Body of pancreas (tissue), 4 donors: ENCODE data around the gene EPHB1. TPM values are rescaled to one million over a fixed set of nuclear protein-coding genes. Genes with fewer than 3 reads are reported as not detected.

Source experiments
- ATAC-seq: fragments of 150-250 bp; one replicate; pipeline ENCODE4 v1.9.1; 2016
- DNase-seq, 4 donors: peaks; one replicate each; pipeline ENCODE4 v3.0.0-alpha.2; 2019
- H3K27ac ChIP-seq, 4 donors: fragments of 200-600 bp; sonication (generic); 1 replicate in 3 of 4; 2 replicates in 1 of 4; pipeline versions ENCODE4 v1.5.1 to v1.6.1; 2016 to 2019; ENCODE audit warnings: mild to moderate bottlenecking in 1 of 4, mixed read lengths in 1 of 4, moderate library complexity in 1 of 4
- H3K27me3 ChIP-seq, 2 donors: fragments of 200-600 bp; sonication (generic); one replicate each; pipeline ENCODE4 v1.6.0; 2016; ENCODE audit warnings: mild to moderate bottlenecking in 1 of 2
- H3K36me3 ChIP-seq, 2 donors: fragments of 200-600 bp; sonication (generic); replicated peaks in 1 of 2; 2 replicates each; pipeline ENCODE4 v1.5.1; 2016; ENCODE audit warnings: low read depth in 2 of 2; ENCODE audit not compliant: insufficient read depth in 1 of 2
- H3K4me1 ChIP-seq: fragments of 200-600 bp; sonication (generic); one replicate; pipeline ENCODE4 v1.6.0; 2016
- H3K4me3 ChIP-seq, 2 donors: fragments of 200-600 bp; sonication (generic); 1 replicate in 1 of 2; 2 replicates in 1 of 2; pipeline ENCODE4 v1.5.1; 2016 to 2019
- H3K9me3 ChIP-seq, 3 donors: fragments of 200-600 bp; sonication (generic); 1 replicate in 2 of 3; 2 replicates in 1 of 3; pipeline ENCODE4 v1.5.1; 2016
- POLR2A ChIP-seq, 3 donors: fragments of 450-650 bp; IDR thresholded peaks; one replicate each; pipeline ENCODE4 v1.6.1; 2016; ENCODE audit warnings: antibody characterized with exemption in 3 of 3, mild to moderate bottlenecking in 2 of 3
- WGBS, 2 donors: methylation state at CpG; one replicate each; pipeline ENCODE4 v1.1.5; 2017; 5-methylcytosine and 5-hydroxymethylcytosine counted together
- intact Hi-C: fragments of 100-400 bp; cut with DNase I; formaldehyde crosslinking; loops from one replicate; pipeline ENCODE4 v1.15.1; 2023
- total RNA-seq, 2 donors: library from RNA; depleted of rRNA; stranded (reverse); fragments of >200 nt; gene quantifications; one replicate each; pipeline ENCODE4 v1.1.0, GENCODE V29; 2016
- TF ChIP-seq, protein P1 (sequence below), 7 experiments: fragments of 450-650 bp in 4 of 7; fragments of 200-600 bp in 3 of 7; sonication (generic) in 3 of 7; IDR thresholded peaks; one replicate each; pipeline ENCODE4 v1.5.1; 2016 to 2019; ENCODE audit warnings: antibody characterized with exemption in 7 of 7

EPHB1 gene
- total RNA-seq, 2 donors from 2014 or later: 1.3 TPM; not detected in 1

DNA sequence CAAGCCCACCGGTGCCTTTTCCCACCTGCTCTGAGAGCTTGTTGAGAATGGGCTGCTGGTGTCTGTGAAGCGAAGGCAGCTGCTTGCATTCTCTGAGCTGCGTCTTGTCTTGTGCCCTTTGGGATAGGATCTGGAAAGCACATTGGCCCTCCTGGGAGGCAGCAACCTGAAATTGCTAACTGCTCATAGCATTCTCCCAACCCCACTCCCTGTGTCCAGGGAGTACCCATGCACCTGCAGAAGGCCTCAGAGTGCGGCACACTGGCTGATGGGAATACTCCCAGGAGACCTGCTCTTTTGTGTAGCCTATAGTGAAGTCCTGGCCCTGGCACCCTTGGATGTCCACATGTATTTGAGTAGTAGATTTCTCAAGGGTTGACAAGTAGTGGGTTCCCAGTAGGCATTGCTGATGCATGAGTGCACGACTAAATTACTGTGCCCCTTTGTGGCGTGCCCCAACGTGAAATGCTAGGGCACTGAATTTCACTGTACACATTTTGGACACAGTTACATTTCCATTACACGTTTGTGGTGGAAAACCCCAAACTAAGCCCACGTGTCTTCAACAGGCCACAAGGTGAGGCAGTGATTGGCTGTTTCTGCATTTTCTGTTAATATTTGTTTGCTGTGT lies 3.7 kb downstream of the EPHB1 start:
- Histone ChIP-seq H3K27me3 (peaks cover 0 to 7% of the 10 kb centered on the region in 2 donors), H3K4me1 (peaks cover 24% of the 10 kb centered on the region), H3K27ac (no peak overlapping the region), H3K4me3 (no peak overlapping the region), H3K9me3 (no peaks in the 10 kb centered on the region), H3K36me3 (no peaks in the 10 kb centered on the region)
- intact Hi-C loops: loop anchor here (10.0 kb wide), 1 partner anchor 1096 kb away; no protein-coding TSS in a partner anchor
- WGBS, 2 donors: 61 to 62% methylated on average over 8 to 9 of the region's 9 CpGs
- ATAC-seq: no peak
- no peak for DNase-seq
- TF ChIP-seq, protein P1, sequence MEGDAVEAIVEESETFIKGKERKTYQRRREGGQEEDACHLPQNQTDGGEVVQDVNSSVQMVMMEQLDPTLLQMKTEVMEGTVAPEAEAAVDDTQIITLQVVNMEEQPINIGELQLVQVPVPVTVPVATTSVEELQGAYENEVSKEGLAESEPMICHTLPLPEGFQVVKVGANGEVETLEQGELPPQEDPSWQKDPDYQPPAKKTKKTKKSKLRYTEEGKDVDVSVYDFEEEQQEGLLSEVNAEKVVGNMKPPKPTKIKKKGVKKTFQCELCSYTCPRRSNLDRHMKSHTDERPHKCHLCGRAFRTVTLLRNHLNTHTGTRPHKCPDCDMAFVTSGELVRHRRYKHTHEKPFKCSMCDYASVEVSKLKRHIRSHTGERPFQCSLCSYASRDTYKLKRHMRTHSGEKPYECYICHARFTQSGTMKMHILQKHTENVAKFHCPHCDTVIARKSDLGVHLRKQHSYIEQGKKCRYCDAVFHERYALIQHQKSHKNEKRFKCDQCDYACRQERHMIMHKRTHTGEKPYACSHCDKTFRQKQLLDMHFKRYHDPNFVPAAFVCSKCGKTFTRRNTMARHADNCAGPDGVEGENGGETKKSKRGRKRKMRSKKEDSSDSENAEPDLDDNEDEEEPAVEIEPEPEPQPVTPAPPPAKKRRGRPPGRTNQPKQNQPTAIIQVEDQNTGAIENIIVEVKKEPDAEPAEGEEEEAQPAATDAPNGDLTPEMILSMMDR (IDR thresholded peaks at IDR 0.05): no peak
- TF ChIP-seq POLR2A (IDR thresholded peaks at IDR 0.05): no peak

DNA sequence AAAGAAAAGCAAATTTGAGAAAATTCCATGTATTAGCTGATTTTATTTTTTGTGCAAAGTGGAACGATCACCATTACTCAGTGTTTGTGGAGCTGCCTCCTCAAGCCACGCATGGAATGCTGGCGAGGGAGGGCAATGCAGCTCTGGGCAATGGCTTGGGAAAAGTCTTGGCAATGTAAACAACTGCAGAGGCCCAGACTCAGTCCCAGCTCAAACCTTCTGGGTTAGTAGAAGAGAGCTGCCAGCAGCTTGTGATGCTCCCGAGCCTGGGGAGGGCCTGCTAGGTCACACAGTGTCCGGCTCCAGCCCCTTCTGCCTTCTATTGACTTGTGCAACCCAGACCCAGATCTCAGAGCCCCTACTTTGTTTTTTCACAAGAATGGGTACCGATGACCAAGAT lies 4.3 kb downstream of the EPHB1 start:
- Histone ChIP-seq H3K4me3 (no peak overlapping the region), H3K27ac (no peak overlapping the region), H3K4me1 (peaks cover 24% of the 10 kb centered on the region), H3K27me3 (peaks cover 0 to 7% of the 10 kb centered on the region in 2 donors), H3K36me3 (no peaks in the 10 kb centered on the region), H3K9me3 (no peaks in the 10 kb centered on the region)
- intact Hi-C loops: loop anchor here (10.0 kb wide), 1 partner anchor 1095 kb away; no protein-coding TSS in a partner anchor
- no peak for ATAC-seq
- 41 to 42% methylated on average over 6 of the region's 6 CpGs for WGBS, 2 donors
- TF ChIP-seq, protein P1 (IDR thresholded peaks at IDR 0.05): no peak
- TF ChIP-seq POLR2A (IDR thresholded peaks at IDR 0.05): no peak
- DNase-seq: no peak

DNA sequence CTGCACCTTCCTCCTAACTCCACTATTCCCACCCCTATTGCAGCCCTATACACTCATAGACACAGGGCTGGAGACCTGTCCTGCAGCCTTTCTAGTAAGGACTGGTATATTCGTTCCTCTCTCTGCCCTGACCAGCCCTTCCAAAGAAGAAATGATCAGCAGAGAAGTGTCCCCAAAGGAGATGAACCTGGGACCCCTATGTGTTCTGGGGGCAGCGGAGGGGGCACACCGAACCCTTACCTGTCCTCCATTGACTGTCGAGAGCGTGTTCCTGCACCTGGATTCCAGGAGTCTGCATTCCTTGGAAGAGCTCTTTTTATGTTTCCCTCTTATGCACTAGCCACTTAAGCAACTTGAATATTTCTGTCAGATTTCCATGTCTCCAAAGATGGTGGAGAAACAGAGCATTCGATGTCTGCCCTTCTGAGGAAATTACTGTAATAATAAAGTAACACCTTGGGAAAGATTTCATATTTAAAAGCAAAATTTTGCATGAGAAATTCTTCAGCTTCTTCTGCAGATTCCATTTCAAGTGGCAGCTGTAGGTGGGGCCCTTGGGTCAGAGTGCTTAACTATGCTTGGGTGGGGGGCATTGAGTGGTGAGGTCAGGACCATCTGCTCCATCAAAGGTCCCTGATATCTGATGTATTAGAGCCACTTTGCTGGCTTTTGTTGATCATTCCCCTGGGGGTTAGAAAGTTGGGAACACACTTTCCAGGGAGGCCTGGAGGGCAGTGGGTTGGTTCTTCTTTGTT lies 6.3 kb downstream of the EPHB1 start:
- peaks cover 7% of the 10 kb centered on the region for H3K4me1 ChIP-seq
- no peak overlapping the region for H3K4me3 ChIP-seq
- no peaks in the 10 kb centered on the region for H3K9me3 ChIP-seq
- intact Hi-C loops: no loop called here
- peaks cover 0 to 7% of the 10 kb centered on the region in 2 donors for H3K27me3 ChIP-seq
- 73 to 75% methylated on average over 6 of the region's 6 CpGs for WGBS, 2 donors
- TF ChIP-seq, protein P1 (IDR thresholded peaks at IDR 0.05): no peak
- TF ChIP-seq POLR2A (IDR thresholded peaks at IDR 0.05): no peak
- no peak overlapping the region for H3K27ac ChIP-seq
- no peak for ATAC-seq
- no peak for DNase-seq
- no peaks in the 10 kb centered on the region for H3K36me3 ChIP-seq

DNA sequence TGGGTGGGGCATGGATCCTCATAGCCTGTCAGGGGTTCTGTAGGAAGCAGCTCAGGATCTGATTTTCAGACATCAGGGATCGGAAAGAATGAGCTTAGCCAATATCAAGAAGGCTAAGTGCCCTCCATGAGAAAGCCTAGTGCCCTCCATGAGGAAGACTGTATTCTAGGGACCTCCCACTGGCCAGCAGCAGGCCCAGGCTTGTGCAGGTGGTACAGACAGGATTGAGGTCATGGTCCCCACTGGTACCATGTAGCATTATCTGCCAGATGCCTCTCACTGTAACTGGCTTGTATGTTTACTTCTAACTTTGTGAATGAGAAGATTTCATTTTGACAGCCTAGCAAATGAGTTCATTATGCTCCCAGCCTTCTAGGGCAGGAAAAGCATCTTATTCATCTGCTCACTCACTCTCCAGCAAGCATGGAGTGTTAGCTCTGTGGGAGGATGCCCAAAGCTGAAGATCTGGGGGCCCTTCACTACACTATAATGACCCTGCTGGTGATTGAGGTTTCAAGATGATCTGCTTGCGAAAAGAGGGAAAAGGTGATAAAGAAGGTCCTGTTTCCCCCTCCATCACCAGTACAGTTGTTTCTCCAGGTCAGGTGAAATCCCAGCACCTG lies 7.5 kb downstream of the EPHB1 start:
- Histone ChIP-seq H3K27me3 (no peaks in the 10 kb centered on the region), H3K36me3 (no peaks in the 10 kb centered on the region), H3K4me3 (no peak overlapping the region), H3K27ac (no peak overlapping the region), H3K4me1 (no peaks in the 10 kb centered on the region), H3K9me3 (no peaks in the 10 kb centered on the region)
- intact Hi-C loops: no loop called here
- WGBS, 2 donors: 63 to 67% methylated on average over 2 of the region's 2 CpGs
- TF ChIP-seq, protein P1 (IDR thresholded peaks at IDR 0.05): no peak
- TF ChIP-seq POLR2A (IDR thresholded peaks at IDR 0.05): no peak
- no peak for DNase-seq
- no peak for ATAC-seq
